ENCODE data around the gene DRC1.

DNA sequence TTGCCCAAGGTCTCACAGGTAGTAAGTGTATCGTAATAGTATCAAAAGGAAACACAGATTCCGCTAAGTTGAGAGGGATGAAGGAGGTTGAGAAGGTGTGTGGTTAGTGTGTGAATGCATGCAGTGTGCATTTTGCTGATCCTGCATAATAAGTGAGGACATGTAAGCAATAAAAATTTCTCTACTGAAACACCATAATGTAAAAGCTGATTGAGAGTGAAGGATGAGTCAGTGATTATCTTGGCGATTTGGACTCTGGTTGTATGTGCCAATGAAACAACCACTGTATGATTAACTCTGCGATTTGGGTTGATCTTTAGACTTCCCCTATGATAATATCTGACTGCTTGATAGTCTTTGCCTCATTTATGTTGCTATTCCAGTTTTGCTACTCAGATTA is 38.4 kb upstream of the DRC1 start:
- TF ChIP-seq, protein P1, sequence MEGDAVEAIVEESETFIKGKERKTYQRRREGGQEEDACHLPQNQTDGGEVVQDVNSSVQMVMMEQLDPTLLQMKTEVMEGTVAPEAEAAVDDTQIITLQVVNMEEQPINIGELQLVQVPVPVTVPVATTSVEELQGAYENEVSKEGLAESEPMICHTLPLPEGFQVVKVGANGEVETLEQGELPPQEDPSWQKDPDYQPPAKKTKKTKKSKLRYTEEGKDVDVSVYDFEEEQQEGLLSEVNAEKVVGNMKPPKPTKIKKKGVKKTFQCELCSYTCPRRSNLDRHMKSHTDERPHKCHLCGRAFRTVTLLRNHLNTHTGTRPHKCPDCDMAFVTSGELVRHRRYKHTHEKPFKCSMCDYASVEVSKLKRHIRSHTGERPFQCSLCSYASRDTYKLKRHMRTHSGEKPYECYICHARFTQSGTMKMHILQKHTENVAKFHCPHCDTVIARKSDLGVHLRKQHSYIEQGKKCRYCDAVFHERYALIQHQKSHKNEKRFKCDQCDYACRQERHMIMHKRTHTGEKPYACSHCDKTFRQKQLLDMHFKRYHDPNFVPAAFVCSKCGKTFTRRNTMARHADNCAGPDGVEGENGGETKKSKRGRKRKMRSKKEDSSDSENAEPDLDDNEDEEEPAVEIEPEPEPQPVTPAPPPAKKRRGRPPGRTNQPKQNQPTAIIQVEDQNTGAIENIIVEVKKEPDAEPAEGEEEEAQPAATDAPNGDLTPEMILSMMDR (IDR thresholded peaks at IDR 0.05 in 2 of 3, conservative IDR thresholded peaks at IDR 0.05 in 1 of 3; ENCODE audit: borderline replicate concordance in 1 of 3, insufficient read depth in 1 of 3, low read depth in 2 of 3, low read length in 2 of 3) = no peak
- TF ChIP-seq POLR2AphosphoS5 (IDR thresholded peaks at IDR 0.05; ENCODE audit: low read depth, low read length) (no peak), ELF1 (IDR thresholded peaks at IDR 0.05; ENCODE audit: borderline replicate concordance, low read depth) (no peak), POLR2A (IDR thresholded peaks at IDR 0.05; ENCODE audit: borderline replicate concordance, extremely low read depth, insufficient read depth, insufficient read length) (no peak), YY1 (IDR thresholded peaks at IDR 0.05; ENCODE audit: extremely low read depth, insufficient replicate concordance, low read depth, low read length) (no peak), SIN3A (IDR thresholded peaks at IDR 0.05; ENCODE audit: low read depth) (no peak), ZFX (IDR thresholded peaks at IDR 0.05) (no peak), ZNF274 (IDR thresholded peaks at IDR 0.05; ENCODE audit: low read depth, low read length) (no peak)
- TF ChIP-seq, protein P2, sequence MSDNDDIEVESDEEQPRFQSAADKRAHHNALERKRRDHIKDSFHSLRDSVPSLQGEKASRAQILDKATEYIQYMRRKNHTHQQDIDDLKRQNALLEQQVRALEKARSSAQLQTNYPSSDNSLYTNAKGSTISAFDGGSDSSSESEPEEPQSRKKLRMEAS (IDR thresholded peaks at IDR 0.05) = no peak
